NCI-H1694 treated with DMSO at 0.1 percent for 48 hours (cell line): Measurements from ENCODE around the gene MPC1L.

Experiments
- DNase-seq: peaks from one replicate; lab custom pipeline; 2025; lab: John Stamatoyannopoulos, UW

MPC1L gene

DNA sequence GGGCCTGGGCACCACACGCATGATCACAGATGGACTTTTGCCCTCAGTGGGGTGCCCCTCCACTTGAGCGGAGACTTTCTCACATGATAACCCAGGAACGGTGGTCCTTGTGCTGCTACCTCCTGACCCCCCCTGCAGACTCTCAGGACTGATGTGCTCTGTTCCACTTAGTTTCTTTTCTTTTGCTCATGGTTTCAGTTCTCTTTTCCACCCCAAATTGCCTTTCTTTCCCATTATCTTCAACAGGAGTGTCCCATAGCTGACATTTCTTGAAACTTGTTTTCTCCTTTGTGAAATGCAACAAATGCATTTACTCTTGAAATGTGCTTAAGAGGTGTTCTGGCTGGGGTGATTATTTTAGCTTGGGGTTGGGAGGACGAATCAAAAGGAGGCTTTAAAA lies 9.0 kb downstream of the MPC1L start:
- DNase-seq, result no peak

DNA sequence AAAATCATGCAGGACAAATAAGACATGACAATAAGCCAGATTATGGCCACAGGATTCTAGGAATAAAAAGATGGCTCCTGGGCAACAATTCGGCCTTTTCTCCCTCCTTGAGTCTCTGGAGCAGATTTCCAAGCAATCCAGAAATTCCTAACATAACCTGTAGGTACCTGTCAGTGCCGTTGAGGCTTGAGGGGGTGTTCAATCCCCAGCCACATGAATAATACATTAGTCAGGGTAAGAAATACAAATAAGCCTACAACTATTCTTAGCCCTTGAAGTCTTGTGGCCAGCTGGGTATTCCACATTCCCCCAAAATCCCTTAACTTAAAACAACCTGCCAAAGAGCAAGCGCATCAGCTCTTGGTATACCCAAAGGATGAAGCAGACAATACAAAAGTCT lies 14.5 kb downstream of the MPC1L start:
- no peak for DNase-seq

DNA sequence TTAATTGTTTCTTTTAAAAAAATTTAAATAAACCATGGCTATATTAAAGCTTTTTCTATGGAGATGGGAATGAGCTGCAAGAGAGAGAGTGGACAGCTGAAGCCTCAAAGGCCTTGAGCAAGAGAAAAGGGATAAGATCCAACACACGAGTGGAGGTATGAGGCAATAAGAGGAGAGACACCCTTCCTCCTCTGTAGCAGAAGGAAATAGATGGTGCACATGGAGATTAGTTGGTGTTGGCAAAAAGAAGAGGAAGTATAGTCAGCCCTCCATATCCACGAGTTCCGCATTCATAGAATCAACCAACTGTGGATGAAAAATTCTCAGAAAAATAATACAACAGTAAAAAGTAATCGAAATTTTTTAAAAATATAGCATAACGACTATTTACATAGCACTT lies 20.9 kb downstream of the MPC1L start:
- no peak for DNase-seq

DNA sequence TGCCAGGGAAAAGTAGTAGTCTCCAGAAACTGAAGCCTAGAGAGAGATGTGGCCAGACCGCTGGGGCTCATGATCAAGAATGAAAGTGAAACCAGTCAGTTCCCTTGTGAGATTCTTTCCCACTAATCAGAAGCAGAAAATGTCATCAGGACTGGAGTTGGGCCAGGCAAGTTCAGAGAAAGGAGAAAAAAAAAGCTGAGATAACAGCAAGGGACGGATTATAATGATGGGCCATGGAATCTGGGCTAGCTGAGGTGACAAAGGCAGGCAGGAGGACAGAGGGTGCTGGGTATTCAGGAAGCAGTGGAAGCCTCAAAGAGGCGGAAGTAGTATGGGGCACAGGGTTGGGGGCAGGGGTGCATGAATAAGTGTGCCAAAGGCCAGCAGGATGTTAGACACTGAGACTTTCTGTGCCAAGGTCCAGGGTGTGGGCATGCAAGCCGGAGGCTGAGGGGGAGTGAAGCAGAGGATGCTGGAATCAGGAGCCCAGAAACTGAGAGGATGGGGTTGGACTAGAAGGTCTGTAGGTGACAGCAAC lies 21.7 kb downstream of the MPC1L start:
- DNase-seq, result no peak

DNA sequence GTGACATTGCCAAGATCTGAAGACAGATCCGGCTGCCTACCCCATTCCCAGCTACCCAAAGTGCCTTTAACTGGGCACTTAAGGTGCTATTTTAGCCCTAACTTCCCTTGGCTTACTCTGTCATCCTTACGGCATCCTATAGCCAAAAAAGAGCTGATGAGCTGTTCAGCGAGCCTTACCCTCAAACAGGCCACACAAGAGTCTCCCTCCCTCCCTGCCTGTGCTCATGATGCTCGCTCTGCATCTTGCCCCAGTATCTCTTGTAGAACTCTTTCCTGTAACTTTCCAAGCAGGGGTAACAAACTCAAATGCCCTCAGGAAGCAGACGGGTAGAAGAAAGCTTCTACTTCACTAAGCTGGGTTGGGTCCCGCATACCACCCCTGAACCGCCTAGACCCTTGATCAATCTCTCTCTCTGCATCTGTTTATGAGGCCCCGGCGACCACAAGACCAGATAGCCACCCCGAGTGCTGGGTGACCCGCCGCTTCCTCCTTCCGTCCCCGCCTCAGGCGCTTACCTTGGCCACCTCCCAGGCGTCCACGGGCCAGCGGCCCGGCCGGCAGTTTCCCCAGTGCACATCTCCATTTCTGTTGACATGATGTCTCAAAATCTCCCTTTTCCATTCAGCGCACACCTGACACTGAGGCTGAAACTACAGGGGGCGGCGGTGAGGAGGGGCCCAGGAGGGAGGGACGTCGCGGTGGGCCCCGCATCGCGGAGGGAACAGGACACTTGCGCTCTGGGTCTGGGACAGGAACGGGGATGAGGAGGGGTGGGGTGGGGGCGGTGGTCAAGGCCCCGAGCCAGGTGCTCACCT lies 23.5 kb downstream of the MPC1L start:
- no peak for DNase-seq

DNA sequence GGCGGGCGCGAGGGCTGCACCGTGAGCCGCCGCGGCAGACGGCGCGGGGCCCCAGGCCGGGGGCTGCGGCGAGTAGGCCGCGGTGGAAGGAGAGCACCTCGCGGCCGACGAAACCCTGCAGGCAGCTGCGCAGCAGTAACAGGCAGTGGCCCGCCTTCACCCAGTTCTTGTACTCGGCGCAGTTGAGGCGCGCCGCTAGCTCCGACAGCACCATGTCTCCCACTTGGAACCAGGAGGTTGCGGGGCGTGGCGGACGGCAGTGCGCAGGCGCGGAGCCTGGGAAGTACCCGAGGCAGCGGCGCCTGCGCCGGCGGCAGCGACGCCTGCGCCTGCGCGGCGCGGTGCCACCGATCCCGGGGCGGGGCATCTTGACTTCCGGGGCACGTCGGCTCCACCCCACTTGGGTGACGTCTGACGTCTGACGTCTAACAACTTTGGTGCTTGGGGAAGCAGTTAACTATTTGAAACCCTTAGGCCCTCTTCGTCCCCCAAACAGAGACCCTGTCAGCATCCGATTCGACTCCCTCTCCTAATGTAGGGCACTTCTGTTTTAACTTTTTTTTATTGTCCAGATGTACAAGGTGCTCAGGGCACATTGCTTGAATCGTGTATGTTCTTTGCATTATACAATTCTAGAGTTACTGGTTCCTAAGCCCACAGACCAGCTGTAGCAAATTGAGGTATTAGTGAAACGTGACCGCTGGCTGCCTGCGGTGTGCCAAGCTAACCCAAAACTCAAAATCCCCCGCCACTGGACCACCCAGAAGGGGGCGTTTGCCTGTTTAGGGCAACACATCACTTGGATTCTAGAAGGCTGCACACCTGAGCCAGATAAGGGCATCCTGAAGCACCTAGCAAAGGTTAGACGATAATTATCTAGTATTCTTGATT lies 24.3 kb downstream of the MPC1L start, which contains the start of gene CXorf38:
TSS of gene CXorf38 (minus strand) at position 255 of the 891 bp plus-strand sequence. CDS start at position 214, 41 bp downstream.
- peak; percentile 80 for DNase-seq

DNA sequence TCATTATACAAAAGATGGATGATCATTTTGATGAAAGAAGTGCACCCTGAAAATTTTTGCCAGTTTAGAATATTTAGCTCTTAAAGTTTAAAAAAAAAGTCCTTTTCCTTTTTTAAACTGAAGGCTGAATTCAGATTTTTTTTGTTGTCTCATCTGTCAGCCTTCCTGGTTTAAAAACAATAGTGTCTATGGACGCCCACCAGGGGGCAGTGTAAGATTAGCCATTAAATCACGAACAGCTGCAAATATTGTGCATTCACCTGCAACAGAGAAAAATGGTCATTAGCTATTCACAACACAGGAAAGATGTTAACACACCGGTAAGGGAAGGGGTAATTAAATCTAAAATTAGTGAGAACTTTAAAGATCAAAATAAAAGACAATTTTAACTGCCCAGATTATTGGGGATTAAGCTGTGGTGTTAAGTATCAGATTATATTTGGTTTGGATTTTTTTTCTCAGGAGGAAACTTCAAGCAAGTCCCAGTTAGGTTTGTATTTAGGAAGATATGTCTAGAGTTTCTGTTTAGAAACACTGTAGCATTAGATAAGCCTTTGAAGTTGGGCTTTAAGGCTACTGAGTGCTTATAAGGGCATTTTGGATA lies 28.5 kb downstream of the MPC1L start:
- DNase-seq, result peak; percentile 68

DNA sequence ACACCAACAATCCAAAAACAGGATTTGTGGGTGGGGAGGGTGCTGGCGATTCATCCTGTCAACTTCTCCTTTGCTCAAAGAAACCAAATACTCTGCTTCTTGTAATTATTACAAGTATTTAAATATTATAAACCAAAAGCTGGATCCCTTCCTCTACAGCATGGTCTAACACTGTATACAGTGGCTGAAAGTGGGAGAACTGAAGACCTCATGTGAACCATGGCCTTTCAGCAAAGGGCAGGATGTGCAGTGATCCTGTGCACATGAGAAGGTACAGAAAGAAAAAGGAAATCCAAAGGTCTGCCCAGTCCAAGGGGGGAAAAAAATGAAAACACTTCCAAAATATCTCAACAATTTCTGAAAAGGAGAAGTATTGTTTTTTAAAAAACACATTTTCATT lies 29.4 kb downstream of the MPC1L start:
- DNase-seq, result no peak

DNA sequence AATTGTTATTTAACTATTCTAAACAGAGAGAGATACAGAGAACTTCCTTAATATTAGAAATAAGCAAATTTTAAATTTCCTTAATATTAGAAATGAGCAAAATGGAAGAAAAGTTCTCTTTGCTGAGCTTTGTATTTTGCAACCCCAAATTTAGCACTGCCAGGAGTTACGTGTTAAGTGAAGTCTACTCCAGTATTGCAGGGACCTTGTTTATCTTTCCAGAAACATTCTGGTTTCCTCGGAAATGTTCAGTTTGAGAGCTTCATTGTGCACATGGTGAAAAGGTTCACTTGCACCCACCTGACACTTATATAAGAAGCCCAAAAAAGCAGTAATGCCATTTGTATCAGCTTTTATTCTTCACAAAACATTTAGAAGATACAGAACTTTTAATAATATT lies 30.3 kb downstream of the MPC1L start:
- DNase-seq, result no peak

DNA sequence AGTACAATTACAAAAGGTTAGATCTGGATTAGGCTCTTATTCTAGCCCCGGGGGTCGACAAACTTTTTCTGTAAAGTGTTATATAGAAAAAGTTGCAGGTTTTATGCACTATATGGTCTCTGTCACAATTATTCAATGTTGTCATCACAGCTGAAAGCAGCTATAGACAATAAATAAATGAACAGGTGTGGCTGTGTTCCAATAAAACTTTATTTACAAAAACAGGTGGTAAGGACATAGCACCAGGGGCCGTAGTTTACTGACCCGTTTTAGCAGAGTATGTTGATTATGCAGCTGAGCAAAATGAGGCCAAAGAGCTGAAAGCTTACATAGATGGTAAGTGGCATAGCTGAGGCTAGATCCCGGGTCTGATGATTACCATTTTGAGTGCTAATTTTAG lies 37.2 kb downstream of the MPC1L start:
- no peak for DNase-seq

DNA sequence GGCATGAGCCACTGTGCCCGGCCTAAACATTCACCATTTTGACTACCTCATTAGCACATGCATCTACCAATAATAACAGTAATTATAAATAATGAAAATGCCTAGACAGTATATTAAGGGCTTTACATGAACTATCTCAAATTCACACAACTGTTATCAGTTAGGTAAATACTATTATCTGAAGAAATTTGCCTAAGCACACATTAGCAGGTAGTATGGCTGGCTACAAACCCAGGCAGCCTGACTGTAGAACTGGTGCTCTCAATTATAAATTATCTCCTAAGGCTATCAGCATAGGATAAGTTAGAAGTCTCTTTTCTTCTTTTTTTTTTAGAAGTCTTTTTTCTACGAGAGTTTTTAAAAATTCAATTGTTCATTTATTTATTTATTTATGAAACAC lies 38.3 kb downstream of the MPC1L start:
- DNase-seq, result no peak

DNA sequence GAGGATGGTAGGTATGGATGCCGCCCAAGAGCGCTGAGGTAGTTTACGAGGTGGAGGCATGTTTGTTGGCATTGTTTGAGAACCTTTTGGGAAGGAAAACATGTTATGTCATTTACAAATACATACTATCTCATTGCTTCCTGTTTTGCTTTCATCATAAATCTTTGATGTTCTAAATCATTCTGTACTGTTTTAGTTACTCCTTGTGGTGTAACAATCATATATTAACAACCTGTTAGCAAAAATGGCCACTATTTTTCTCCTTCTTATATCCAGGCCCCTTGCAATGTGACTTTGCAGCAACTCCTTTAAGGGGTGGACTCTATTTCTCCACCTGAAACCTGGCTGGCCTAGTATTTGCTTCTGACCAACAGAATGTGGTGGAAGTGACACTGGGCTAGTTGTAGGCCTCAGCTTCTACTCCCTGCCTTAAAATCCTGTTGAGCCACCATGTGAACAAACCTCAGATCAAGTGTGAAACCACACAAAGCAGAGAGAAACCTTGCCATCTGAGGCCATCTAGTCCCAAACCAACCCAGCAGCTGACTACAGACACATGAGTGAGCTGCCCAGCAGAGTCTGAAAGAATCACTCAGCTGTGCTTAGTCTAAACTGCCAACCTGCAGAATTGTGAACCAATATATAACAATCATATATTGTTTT lies 40.0 kb downstream of the MPC1L start:
- no peak for DNase-seq

DNA sequence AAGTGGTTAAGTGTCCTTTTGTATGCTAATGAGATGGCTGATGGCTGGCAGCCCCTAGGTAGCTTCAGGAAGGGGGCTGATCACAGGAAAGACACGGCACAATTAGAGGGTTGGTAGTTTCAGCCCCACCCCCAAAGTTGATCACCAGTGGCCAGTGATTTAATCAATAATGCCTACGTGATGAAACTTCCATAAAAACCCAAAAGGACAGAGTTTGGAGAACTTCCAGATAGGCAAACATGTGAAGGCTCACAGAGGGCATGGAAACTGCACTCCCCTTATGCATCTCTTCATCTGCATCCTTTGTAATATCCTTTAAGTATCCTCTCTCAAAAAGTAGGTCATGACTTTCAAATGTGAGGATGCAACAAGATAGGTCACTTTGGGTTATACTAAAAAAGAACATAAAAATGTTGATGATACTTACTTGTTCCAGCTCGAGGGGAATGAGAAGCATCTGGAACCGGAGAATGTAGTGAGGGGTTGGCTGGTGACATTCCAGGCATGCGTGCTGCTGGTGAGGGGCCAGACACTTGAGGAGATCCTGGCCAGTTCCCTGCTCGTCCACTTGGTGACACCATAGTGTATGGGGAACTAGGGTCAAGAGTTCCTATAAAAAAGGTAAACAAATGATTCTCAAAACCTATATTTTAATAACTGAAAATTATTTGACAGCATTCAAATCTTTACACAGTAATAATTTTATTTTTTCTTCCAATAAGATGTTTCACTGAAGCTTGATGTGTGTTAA lies 40.8 kb downstream of the MPC1L start:
- DNase-seq, result no peak

DNA sequence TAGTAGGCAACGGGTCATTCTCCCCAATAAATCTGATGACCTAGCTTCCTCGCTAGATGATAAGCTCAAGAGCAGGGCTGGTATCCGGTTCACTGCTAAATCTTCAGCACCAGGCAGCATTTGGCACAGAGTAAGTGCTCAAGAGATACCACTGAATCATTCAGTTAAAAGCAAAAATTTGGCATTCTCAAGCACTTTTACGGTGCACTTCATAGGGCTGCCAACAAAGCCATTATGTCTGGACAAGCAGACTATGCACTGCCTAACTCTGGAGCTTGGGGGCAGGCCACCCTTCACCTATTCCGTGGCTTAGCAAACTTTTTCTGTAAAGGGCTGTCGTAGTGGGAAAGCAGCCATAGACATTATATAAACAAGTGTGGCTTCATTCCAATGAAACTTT lies 47.9 kb downstream of the MPC1L start:
- no peak for DNase-seq
